Epithelial cell of alveolus of lung (primary cell): ENCODE measurements around the gene PDCL2. TPM values are rescaled to one million over a fixed set of nuclear protein-coding genes. Genes with fewer than 3 reads are reported as not detected.

Experiments used
- total RNA-seq: library from RNA; depleted of rRNA; stranded (reverse); fragments of >200 nt; gene quantifications from 2 replicates; pipeline ENCODE4 v1.2.1, GENCODE V29; 2015

The PDCL2 gene
- not detected in 2 replicates for total RNA-seq

DNA sequence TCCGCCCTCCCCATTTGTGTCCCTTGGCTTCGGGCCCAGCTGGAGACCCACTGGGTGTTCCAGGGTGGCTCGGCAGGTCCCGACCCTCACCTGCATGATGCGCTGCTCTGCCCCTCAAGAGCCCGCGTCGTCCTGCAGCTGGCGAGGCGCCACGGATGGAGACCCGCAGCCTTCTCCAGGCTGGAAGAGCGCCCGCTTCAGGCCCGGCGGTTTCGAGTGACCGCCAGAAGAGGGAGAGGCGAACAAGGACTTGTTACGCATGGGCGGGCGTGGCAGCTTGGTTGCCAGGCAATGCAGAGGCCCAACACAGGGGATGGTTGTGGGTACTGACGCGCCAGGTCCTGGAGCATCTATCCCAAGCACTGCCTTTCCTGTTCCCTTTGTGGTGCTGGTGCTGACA lies at the start of gene PDCL2:
TSS of gene PDCL2 (minus strand) at position 232 of the 400 bp plus-strand sequence. CDS start at position 96, 136 bp downstream.

DNA sequence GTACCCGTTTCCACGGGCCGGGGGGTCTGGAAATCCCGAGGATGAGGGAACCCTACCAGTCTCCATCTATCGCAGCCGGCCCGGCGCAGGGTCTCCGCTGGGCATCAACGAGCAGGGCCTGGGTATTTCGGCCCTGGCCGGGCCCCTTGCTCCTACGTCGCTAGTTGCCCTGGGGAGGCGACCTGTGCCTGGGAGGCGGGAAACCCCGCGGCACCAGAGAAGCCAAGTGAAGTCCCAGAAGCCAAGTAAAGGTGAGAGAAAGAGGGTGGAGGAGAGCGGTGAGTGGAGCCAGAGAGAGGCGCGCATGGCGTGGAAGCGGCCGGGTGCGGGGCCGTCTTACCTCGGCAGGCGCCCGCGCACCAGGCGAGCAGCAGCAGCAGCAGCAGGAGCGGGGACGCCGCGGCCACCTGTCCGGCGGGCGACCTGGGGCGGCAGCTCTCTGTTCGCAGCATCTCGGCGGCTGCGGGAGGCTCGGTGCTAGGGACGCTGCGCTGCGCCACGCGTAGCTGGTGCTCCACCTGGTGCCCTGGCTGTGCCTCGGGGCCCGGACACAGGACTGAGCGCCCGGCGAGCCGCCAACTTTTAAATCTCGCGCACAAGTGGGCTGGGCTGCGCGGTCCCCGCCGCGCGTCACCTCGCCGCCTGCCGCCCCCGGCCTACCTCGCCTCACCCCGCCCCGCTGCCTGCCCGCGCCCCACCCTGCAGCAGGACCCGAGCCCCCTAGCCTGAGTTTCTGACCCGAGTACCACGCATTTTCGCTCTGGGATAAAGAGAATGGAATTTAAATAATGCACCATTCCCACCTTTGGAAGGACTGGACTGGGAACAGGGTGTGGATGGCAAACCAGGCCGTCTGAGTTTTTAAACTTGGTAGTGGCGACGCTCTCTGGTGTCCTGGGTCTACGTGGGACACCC lies 44.0 kb upstream of the PDCL2 start, which contains the start of gene NMU:
TSS of gene NMU (minus strand) at position 558 of the 915 bp plus-strand sequence. CDS start at position 452, 106 bp downstream.

DNA sequence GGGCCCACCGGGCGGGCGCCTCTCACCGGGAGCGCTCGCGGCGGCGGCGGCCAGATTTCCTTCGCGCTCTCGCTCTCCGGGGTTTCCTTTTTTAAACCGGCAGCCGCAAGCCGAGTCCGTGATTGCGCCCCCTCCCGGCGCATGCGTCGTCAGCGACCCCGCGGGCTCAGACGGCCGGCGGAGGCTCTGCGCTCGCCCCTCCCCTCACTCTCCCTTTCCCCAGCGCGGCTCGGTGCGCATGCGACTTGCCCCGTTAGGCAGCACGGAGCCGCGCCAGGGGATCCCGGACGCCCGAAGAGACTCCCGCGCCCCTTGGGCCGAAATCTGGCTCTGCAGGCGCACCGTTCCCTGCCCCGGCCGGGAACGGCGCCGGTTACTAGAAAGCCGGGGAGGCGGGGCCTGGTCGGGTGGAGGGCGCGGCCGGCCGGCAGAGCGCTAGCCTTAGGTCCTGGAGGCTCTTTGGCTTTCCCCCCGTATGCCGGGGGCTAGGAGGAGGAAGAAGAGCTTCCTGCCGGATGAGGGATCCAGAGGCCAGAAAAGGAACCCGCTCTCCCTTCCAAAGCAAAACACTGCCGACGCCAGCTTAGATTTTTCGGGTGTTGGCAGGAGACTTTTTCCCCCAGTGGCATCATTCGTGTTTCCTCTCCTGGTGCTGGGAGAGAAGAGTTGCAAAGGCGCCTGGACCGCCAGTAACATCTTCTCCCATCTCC lies 45.1 kb downstream of the PDCL2 start, which contains the start of gene CLOCK:
TSS of gene CLOCK (minus strand) at position 154 of the 710 bp plus-strand sequence. CDS start 64,124 bp downstream, outside the sequence.

Other genes with a start within 250 kb of the PDCL2 start
- 3.4 and 9.6 TPM in 2 replicates for gene SRD5A3, start 246.0 kb downstream of the PDCL2 start, total RNA-seq
- gene TMEM165, start 196.3 kb downstream of the PDCL2 start, total RNA-seq = 150 and 161 TPM in 2 replicates
- 7.7 and 14.5 TPM in 2 replicates for gene CLOCK, start 45.3 kb downstream of the PDCL2 start, total RNA-seq
- 0.80 and 1.2 TPM in 2 replicates for gene NMU, start 44.1 kb upstream of the PDCL2 start, total RNA-seq
- not detected in 2 replicates for gene EXOC1L, start 227.5 kb upstream of the PDCL2 start, total RNA-seq